ENCODE results near the gene WNK4.

Gene WNK4

DNA sequence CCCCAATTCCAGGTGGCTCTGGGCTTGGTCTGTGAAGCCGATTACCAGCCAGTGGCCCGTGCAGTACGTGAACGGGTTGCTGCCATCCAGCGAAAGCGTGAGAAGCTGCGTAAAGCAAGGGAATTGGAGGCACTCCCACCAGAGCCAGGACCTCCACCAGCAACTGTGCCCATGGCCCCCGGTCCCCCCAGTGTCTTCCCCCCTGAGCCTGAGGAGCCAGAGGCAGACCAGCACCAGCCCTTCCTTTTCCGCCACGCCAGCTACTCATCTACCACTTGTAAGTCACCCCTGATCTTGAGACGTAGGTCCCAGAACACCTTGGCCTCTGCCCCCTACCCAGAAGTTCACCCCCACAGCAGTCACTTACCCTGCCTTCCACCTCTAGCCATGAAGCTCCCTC lies 6.9 kb downstream of the WNK4 start:
- H3K4me3 ChIP-seq (ENCODE audit: low read length), result no peak overlapping the region
- no peaks in the 10 kb centered on the region for H3K36me3 ChIP-seq (ENCODE audit: control insufficient read depth, insufficient read depth, low read length)
- no peak overlapping the region for H3K9ac ChIP-seq (ENCODE audit: low read length)
- H3K9me3 ChIP-seq (ENCODE audit: control insufficient read depth, low read length), result no peaks in the 10 kb centered on the region
- H3K4me1 ChIP-seq (ENCODE audit: control insufficient read depth, insufficient read depth, low read length), result no peaks in the 10 kb centered on the region
- H3K27me3 ChIP-seq (ENCODE audit: control insufficient read depth, insufficient read depth, low read length), result peaks cover 54% of the 10 kb centered on the region

- Histone ChIP-seq H3K36me3 (ENCODE audit: control insufficient read depth, insufficient read depth, low read length) (no peaks in the 10 kb centered on the region), H3K9ac (ENCODE audit: low read length) (no peak overlapping the region), H3K27me3 (ENCODE audit: control insufficient read depth, insufficient read depth, low read length) (peaks cover 11% of the 10 kb centered on the region), H3K4me3 (ENCODE audit: low read length) (no peak overlapping the region), H3K4me1 (ENCODE audit: control insufficient read depth, insufficient read depth, low read length) (peaks cover 4% of the 10 kb centered on the region), H3K9me3 (ENCODE audit: control insufficient read depth, low read length) (no peaks in the 10 kb centered on the region)
Observed at GRCh38 chr17:42791948-42792347, 11.5 kb downstream of the WNK4 start.

DNA sequence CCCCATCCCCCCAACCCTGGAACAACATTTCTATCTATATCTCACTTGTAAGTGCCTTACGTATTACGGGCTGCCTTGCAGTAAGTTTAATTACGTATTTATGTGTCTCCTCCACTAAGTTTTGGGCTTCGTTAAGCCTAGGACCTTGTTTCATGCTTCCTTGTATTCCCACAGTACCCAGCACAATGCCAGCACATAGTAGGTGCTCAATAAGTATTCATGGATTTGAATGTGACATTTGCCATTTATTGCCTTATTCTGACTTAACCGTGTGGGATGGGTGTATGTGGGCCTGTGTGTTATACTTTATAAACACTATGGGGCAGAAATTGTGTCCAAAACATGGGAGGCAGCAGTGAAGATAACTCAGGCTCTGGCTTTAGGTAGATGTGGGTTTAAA lies 12.1 kb downstream of the WNK4 start:
- peaks cover 10% of the 10 kb centered on the region for H3K4me1 ChIP-seq (ENCODE audit: control insufficient read depth, insufficient read depth, low read length)
- peaks cover 5% of the 10 kb centered on the region for H3K27me3 ChIP-seq (ENCODE audit: control insufficient read depth, insufficient read depth, low read length)
- no peak overlapping the region for H3K4me3 ChIP-seq (ENCODE audit: low read length)
- no peaks in the 10 kb centered on the region for H3K36me3 ChIP-seq (ENCODE audit: control insufficient read depth, insufficient read depth, low read length)
- H3K9me3 ChIP-seq (ENCODE audit: control insufficient read depth, low read length), result no peaks in the 10 kb centered on the region
- H3K9ac ChIP-seq (ENCODE audit: low read length), result no peak overlapping the region

DNA sequence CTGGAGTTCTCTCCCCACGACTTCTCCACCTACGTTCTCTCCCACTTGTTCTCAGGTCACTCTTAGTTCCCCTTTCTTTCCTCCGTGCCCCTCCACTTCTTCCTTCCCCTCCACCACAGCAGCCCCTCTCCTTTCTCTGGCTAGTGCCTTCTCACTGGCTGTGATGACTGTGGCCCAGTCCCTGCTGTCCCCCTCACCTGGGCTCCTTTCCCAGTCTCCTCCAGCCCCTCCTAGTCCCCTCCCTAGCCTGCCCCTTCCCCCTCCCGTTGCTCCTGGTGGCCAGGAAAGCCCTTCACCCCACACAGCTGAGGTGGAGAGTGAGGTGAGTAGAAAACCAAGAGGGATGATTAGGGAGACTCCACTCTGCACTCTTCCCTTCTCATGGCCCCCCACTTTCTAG lies 14.7 kb downstream of the WNK4 start:
- Histone ChIP-seq H3K27me3 (ENCODE audit: control insufficient read depth, insufficient read depth, low read length) (no peaks in the 10 kb centered on the region), H3K9ac (ENCODE audit: low read length) (no peak overlapping the region), H3K4me1 (ENCODE audit: control insufficient read depth, insufficient read depth, low read length) (peaks cover 21% of the 10 kb centered on the region), H3K4me3 (ENCODE audit: low read length) (no peak overlapping the region), H3K36me3 (ENCODE audit: control insufficient read depth, insufficient read depth, low read length) (no peaks in the 10 kb centered on the region), H3K9me3 (ENCODE audit: control insufficient read depth, low read length) (no peaks in the 10 kb centered on the region)

- H3K4me3 ChIP-seq (ENCODE audit: low read length), result no peak overlapping the region
- H3K4me1 ChIP-seq (ENCODE audit: control insufficient read depth, insufficient read depth, low read length), result peaks cover 21% of the 10 kb centered on the region
- H3K36me3 ChIP-seq (ENCODE audit: control insufficient read depth, insufficient read depth, low read length), result no peaks in the 10 kb centered on the region
- no peaks in the 10 kb centered on the region for H3K9me3 ChIP-seq (ENCODE audit: control insufficient read depth, low read length)
- H3K27me3 ChIP-seq (ENCODE audit: control insufficient read depth, insufficient read depth, low read length), result no peaks in the 10 kb centered on the region
- H3K9ac ChIP-seq (ENCODE audit: low read length), result no peak overlapping the region
Observed at GRCh38 chr17:42795465-42795864, 15.1 kb downstream of the WNK4 start.

DNA sequence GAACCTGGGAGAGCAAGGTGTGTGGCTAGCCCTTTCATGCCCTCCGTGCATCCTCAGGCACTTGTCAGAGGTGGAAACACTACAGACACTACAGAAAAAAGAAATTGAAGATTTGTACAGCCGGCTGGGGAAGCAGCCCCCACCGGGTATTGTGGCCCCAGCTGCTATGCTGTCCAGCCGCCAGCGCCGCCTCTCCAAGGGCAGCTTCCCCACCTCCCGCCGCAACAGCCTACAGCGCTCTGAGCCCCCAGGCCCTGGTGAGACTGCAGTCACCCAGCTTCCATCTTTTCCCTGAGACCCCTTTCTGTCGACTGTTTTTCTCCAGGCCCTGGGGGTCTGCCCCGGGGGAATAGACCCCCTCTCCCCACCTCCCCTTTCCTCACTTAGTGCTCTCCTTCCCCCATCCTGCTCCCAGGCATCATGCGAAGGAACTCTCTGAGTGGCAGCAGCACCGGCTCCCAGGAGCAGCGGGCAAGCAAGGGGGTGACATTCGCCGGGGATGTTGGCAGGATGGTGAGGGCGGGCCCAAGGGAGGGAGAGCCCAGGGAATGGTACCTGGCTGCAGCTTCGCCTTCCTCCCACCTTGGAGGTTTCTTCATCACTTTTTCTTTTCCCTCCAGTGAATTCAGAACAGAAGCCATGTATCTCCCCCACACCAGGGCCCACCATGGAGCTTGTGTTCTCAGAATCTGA lies 15.8 kb downstream of the WNK4 start:
- Histone ChIP-seq H3K9ac (ENCODE audit: low read length) (no peak overlapping the region), H3K36me3 (ENCODE audit: control insufficient read depth, insufficient read depth, low read length) (no peaks in the 10 kb centered on the region), H3K4me3 (ENCODE audit: low read length) (no peak overlapping the region), H3K4me1 (ENCODE audit: control insufficient read depth, insufficient read depth, low read length) (peaks cover 21% of the 10 kb centered on the region), H3K9me3 (ENCODE audit: control insufficient read depth, low read length) (no peaks in the 10 kb centered on the region), H3K27me3 (ENCODE audit: control insufficient read depth, insufficient read depth, low read length) (no peaks in the 10 kb centered on the region)

- H3K9ac ChIP-seq (ENCODE audit: low read length), result peak overlapping the region; percentile 92
- no peaks in the 10 kb centered on the region for H3K27me3 ChIP-seq (ENCODE audit: control insufficient read depth, insufficient read depth, low read length)
- peak overlapping the region; percentile 92 for H3K4me3 ChIP-seq (ENCODE audit: low read length)
- no peaks in the 10 kb centered on the region for H3K9me3 ChIP-seq (ENCODE audit: control insufficient read depth, low read length)
- H3K36me3 ChIP-seq (ENCODE audit: control insufficient read depth, insufficient read depth, low read length), result no peaks in the 10 kb centered on the region
- H3K4me1 ChIP-seq (ENCODE audit: control insufficient read depth, insufficient read depth, low read length), result peaks cover 21% of the 10 kb centered on the region
Observed at GRCh38 chr17:42797067-42798007, 16.9 kb downstream of the WNK4 start.

GRCh38 chr17:42798011-42798382 lies 17.6 kb downstream of the WNK4 start:
- peaks cover 21% of the 10 kb centered on the region for H3K4me1 ChIP-seq (ENCODE audit: control insufficient read depth, insufficient read depth, low read length)
- H3K9me3 ChIP-seq (ENCODE audit: control insufficient read depth, low read length), result no peaks in the 10 kb centered on the region
- no peaks in the 10 kb centered on the region for H3K27me3 ChIP-seq (ENCODE audit: control insufficient read depth, insufficient read depth, low read length)
- no peaks in the 10 kb centered on the region for H3K36me3 ChIP-seq (ENCODE audit: control insufficient read depth, insufficient read depth, low read length)
- H3K9ac ChIP-seq (ENCODE audit: low read length), result peak overlapping the region; percentile 92
- H3K4me3 ChIP-seq (ENCODE audit: low read length), result peak overlapping the region; percentile 92

DNA sequence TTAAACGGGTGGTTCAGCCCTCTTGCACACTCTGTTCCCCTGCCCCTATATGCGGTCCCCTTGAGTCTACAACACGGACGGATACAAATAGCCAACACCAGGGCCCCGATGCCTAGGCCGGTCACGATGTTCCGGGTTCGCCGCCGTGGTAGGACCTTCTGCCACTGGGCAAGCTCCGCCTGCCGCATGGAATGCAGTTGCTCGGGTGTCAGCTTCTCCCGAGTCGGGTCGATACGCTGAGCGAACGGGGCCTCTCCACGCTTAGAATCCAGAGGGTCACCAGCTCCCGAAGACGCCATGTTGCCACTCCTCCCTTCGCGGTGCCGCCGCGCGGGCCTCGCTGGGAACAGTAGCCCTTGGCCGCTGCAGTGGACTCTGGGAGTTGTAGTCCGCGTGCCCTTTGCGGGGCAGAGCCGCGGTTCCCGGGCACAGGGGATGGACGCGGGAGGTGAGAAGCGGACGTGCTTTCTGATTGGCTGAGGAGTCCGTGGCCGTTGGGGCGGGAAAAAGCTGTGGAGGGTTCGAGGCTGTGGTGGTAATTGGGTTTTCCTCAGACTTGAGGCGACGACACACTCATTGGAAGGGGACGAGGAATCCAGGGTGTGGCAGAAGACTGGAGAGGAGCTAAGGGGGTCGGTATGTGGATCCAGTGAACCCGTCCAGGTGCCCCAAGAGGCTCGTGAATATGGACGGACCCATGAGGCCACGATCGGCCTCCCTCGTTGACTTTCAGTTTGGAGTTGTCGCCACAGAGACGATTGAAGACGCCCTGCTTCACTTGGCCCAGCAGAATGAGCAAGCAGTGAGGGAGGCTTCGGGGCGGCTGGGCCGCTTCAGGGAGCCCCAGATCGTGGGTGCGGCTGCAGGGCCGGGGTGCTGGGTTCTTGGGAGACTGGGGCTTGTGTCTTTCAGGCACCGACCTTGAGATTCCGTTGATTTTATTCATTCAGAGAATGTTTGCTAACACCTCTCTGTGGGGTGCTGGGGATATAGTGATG lies 18.3 kb downstream of the WNK4 start, which contains the start of the genes CNTD1 and COA3:
TSS of gene CNTD1 (plus strand) at position 479 of the 998 bp plus-strand sequence. CDS start at position 686, 207 bp downstream.
TSS of gene COA3 (minus strand) at position 322 of the 998 bp plus-strand sequence. CDS start at position 299, 23 bp downstream.
- Histone ChIP-seq H3K4me3 (ENCODE audit: low read length) (peak within 1 kb of the TSS; percentile 92), H3K27me3 (ENCODE audit: control insufficient read depth, insufficient read depth, low read length) (no peaks in the 10 kb centered on the region), H3K9me3 (ENCODE audit: control insufficient read depth, low read length) (no peaks in the 10 kb centered on the region), H3K9ac (ENCODE audit: low read length) (peak within 1 kb of the TSS; percentile 92), H3K36me3 (ENCODE audit: control insufficient read depth, insufficient read depth, low read length) (no peaks in the 10 kb centered on the region), H3K4me1 (ENCODE audit: control insufficient read depth, insufficient read depth, low read length) (peaks cover 28% of the 10 kb centered on the region)

DNA sequence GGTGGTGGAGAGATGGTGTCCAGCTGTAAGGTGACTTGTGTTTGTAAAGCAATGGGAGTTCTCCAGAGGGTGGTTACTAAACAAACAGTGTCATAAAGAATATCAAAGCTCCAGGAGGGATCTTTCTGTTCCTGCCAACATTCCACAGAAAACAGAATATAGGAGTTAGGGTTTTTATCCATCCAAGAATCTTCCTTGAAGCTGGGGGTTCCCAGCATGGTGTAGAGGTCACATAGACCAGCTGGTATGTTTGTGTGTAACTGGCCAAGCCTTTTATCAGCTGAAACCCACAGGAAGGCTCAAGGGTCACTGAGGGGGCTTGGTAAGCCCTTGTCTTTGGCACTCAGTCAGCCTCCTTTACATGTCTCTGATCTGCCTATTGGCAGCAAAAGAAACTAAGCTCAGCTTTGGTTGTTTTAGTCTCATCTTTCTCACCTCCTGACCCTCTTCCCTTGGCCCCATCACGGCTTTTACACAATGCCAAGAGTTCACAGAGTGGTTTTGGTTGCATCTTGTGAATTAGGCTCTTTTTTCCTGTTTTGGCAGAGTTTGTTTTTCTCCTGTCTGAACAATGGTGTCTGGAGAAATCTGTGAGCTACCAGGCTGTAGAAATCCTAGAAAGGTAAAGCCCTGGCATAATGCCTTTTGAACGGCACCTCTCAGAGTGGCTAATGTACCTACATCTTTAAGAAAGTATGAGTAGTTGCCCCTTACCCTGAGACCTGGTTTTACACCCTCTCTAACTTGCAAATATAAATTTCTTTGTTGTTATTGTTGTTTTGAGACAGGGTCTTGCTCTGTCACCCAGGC lies 22.9 kb downstream of the WNK4 start:
- Histone ChIP-seq H3K4me3 (ENCODE audit: low read length) (no peak overlapping the region), H3K4me1 (ENCODE audit: control insufficient read depth, insufficient read depth, low read length) (peaks cover 35% of the 10 kb centered on the region), H3K27me3 (ENCODE audit: control insufficient read depth, insufficient read depth, low read length) (no peaks in the 10 kb centered on the region), H3K9me3 (ENCODE audit: control insufficient read depth, low read length) (no peaks in the 10 kb centered on the region), H3K36me3 (ENCODE audit: control insufficient read depth, insufficient read depth, low read length) (no peaks in the 10 kb centered on the region), H3K9ac (ENCODE audit: low read length) (no peak overlapping the region)

- H3K27me3 ChIP-seq (ENCODE audit: control insufficient read depth, insufficient read depth, low read length), result no peaks in the 10 kb centered on the region
- H3K9me3 ChIP-seq (ENCODE audit: control insufficient read depth, low read length), result no peaks in the 10 kb centered on the region
- no peak overlapping the region for H3K9ac ChIP-seq (ENCODE audit: low read length)
- H3K4me3 ChIP-seq (ENCODE audit: low read length), result no peak overlapping the region
- H3K4me1 ChIP-seq (ENCODE audit: control insufficient read depth, insufficient read depth, low read length), result peaks cover 29% of the 10 kb centered on the region
- no peaks in the 10 kb centered on the region for H3K36me3 ChIP-seq (ENCODE audit: control insufficient read depth, insufficient read depth, low read length)
Observed at GRCh38 chr17:42804918-42805367, 24.5 kb downstream of the WNK4 start.

Data from mucosa of stomach (tissue), 1 donor.